ENCODE measurements around the gene CC2D2A. TPM values are rescaled to one million over a fixed set of nuclear protein-coding genes. Genes with fewer than 3 reads are reported as not detected.
"Not testable (repeated sequence)": the region's sequence is repeated elsewhere in the genome, so short reads cannot be mapped to it uniquely, and the experiment has no call there.

The CC2D2A gene
- total RNA-seq, 1 donor from 2014 or later = 18.8 TPM

GRCh38 chr4:15614891-15615290 lies 145.2 kb downstream of the CC2D2A start:
- DNase-seq (ENCODE audit: low spot score in 2 of 2); FAIRE-seq: not testable (repeated sequence)

GRCh38 chr4:15617407-15617806 lies 147.7 kb downstream of the CC2D2A start:
- DNase-seq (ENCODE audit: low spot score in 2 of 2); FAIRE-seq: not testable (repeated sequence)

DNA sequence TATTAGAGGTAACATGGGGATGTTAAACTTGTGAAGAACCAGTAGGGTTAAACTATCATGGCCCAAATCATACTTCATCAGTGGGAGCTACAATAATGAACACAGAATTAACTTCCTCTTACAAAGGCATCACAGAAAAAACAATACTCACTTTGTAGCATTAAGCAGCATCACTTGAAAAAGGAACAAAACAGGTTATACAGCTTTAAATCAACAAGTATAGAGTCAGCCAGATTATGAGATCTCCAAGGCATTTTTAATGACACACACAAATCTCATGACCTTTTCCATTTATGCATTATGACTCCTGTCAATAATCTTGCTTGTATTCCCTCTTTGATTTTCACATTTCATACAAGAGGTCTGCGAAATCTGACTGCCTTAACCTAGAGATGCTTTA lies 167.1 kb downstream of the CC2D2A start:
- DNase-seq (ENCODE audit: low spot score in 2 of 2) = no peak

GRCh38 chr4:15638418-15638817 lies 168.7 kb downstream of the CC2D2A start:
- FAIRE-seq (no peak), DNase-seq (ENCODE audit: low spot score in 2 of 2) (no peak)

More for the DNA sequence above, 167.1 kb downstream of the CC2D2A start:
- FAIRE-seq = no peak

DNA sequence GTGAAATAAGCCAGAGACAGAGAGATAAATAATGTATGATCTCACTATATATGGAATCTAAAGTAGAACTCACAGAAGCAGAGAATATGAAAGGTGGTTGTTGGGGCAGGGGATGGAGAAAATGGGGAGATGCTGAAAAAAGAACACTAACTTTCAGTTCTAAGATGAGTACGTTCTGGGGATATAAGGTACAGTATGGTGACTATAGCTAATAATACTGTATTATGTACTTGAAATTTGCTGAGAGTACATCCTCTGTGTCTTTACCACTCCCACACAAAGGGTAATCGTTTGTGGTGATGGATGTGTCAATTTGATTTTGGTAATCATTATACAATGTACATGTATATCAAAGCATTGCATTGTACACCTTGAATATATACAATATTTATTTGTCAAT lies 178.9 kb downstream of the CC2D2A start:
- DNase-seq (ENCODE audit: low spot score in 2 of 2) (no peak), FAIRE-seq (no peak)

DNA sequence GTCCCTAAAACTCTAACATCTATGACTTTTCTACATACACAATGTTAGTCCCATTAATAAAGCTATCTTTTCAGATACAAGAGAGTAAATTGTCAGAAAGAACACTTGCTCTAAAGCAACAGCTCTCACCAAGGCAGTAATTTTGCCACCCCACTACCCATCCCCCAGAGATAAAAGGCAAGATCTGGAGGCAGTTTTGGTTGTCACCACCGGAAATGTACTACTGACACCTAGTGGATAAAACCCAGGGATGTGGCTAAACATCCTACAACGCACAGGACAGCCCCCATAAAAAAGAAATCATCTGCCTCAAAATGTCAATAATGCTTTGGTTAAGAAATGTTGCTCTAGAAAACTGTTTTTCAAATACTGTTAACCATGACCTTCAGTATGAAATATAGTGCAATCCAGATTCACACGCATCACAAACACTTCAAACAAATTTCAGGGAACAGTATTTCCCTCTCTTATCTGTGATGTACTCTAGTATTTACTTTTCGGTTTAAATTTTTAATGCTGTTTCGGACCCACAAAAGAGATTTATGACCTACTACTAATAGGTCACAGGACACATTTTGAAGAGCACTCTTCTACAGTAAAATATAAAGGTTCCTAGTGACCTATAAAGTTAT lies 180.3 kb downstream of the CC2D2A start:
- DNase-seq (ENCODE audit: low spot score in 2 of 2) = no peak
- peak; percentile 8 for FAIRE-seq

Small RNA genes within 50 kb of the gene (small RNA-seq; reads per million reads assigned to genes)
- not detected for gene AC007016.1

Other genes starting within 250 kb of the CC2D2A start
- gene C1QTNF7, start 41.8 kb upstream of the CC2D2A start, total RNA-seq = 0.41 TPM
- gene FBXL5, start 185.5 kb downstream of the CC2D2A start, total RNA-seq = 219 TPM
- 91.7 TPM for gene FAM200B, start 211.9 kb downstream of the CC2D2A start, total RNA-seq
- gene BST1, start 233.2 kb downstream of the CC2D2A start, total RNA-seq = 4.5 TPM

Measured in frontal cortex (tissue), 4 donors.